HG03280 (cell line): ENCODE measurements around the gene DOCK11.

Experiments used
- ATAC-seq: cut with Tn5 transposase; IDR thresholded peaks from one replicate; pipeline ENCODE4 v1.9.1; 2021; ENCODE audit warnings: mild to moderate bottlenecking, moderate library complexity; ENCODE audit not compliant: unreplicated experiment

Gene DOCK11

DNA sequence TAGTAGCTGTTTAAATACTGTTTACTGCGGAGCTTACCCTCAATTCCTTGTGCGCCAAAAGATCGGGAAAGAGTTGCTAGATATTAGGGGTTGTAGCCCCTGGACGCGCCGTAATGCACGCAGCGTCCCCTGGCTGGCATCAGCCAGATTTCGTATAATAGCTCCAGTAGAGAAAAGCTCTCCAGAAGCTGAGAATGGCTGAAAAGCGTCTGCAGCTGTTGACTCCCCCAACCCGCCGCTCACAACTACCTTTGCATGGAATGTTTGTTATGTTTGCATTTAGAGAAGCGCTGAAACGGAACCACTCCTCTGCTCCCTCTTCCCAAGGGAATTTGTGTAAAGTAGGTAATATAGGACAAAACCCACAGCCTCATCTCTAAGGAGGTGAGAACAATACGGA, 3.7 kb downstream of the DOCK11 start:
- ATAC-seq: no peak

DNA sequence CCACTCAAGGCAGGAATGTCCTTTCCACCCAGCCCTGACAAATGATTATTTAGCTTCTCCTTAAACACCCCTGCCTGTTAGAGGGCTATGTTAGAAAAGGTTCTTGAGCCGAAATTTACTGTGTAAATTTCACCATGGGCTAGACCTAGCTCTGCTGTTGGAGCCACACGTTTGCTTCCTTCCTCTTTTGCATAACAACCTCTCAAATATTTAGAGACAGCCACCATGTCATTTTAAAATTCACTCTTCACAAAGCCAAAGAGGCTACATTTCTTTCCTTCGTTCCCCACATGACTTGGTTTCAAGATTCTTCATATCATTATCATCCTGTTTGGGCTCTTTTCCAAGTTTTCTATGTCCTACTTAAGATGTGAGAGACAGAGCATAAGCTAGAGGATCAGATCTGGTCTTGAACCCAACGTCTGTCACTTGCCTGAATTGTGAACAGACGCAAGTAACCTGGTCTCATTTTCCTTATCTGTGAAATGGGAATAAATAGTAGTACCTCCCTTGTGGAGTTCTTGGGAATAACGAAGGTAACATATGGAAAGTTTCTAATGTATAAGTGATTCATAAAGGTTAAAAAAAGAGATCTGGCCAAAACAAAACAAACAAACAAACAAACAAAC, 6.7 kb downstream of the DOCK11 start:
- ATAC-seq: no peak

DNA sequence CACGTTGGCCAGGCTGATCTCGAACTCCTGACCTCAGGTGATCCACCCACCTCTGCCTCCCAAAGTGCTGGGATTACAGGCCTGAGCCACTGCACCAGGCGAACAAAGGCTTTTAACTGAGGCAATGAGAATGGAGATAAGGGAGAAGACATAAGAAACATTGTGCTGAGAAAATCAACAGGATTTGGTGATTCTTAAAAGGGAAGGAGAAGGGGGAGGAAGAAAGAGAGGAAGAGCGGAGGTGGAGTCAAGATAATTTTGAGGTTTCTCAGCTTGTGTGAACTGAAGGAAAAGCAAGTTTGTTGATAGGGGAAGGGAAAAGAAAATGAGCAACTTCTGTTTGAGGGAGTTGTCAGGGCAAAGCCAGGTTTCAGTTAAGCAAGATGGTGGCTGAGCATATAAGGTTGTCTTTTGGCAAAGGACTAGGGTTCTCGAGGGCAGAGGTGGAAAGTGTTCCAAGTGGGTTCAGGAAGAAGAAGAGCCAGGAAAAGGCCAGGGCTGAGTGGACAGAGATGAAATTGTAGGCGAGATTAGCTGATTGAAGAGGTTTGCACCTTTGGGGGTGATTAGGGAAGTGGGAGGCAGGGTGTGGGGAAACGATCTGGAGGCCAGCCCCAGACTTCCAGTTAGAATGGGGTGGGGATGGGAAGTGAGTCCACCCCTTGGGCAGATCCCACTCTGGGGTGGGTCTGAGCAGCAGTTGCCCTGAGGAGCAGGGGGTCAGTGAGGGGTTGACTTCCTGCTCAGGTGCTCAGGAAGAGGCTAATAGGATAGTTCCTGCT, 7.8 kb downstream of the DOCK11 start:
- no peak for ATAC-seq

DNA sequence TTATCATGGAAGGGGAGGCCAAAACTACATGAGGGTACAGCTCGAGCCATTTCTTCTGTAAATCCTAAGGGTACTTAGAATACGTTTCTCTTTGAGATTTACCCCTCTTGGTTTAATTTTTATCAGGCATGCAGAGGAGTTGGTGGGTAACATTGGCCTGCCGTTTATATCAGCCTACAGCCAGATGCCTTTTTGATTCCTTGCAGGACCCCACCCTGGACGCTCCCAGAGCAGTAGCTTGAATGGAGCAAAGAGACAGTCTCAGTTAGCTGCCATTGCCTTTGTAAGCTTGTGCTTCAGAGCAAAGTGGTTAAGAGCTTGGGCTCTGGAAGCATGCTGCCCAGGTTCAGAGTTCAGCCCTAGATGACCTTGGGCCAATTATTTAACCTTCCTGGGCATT, 9.0 kb downstream of the DOCK11 start:
- ATAC-seq: no peak

DNA sequence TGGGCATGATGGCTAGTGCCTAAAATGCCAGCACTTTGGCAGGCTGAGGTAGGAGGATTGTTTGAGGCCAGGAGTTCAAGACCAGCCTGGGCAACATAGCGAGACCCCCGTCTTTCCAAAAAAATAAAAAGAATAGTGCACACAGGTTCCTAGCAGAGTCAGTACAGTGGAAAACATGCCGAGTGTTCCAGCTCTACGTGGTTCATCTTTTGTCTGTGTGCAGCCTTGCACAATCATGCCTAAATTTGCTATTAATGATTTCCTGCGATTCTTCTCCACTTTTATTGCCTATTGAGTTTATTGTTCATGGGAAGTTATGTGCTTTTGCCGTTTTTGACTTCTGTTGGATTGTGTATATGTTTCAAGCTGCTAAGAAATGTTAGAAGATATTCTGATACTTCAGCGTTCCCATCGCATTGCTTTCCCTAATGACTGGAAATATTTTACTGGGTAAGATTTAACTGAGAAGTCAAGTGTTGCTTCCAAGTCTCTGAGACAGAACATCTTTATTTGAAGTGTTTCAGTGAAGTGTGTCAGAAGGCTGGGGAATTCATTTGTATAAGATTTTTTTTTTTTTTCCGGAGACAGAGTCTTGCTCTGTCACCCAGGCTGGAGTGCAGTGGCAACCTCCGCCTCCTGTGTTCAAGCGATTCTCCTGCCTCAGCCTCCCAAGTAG, 11.3 kb downstream of the DOCK11 start:
- ATAC-seq: no peak

DNA sequence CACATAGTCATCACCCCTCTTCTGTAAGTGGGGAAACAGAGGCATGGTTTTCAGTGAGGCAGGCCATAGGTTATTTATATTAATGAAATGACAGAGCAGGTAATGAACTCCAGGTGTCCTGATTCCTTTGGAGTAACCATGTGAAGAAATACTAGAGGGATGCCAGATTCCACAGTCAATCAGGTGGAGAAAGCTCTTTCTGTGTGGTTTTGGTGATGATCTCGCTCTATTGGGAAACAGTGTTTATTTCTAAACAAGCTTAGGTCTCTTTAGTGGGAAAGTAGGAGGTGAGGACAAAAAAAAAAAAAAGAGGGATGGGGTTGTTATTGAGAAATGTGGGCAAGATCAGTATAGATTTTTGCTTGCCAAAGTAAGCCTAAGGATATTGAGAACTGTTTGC, 12.2 kb downstream of the DOCK11 start:
- no peak for ATAC-seq

DNA sequence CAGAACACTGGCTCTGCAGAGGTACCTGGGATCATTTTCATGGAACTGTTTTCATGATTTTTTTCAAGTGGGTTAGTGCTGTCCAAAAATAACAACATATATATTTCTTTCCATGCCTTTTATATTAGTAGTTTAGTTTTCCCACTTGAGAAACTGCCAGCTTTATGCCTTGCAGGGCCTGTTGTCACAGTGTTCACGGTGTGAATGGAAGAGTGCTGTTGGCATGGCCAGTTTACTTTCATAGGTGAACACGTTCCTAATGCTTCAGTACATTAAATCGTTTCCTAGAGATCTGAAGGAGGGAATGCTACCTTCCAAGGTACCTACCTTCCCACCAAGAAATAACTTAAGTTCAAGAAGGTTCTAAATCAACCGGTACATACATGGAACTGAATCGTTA, 12.6 kb downstream of the DOCK11 start:
- no peak for ATAC-seq

DNA sequence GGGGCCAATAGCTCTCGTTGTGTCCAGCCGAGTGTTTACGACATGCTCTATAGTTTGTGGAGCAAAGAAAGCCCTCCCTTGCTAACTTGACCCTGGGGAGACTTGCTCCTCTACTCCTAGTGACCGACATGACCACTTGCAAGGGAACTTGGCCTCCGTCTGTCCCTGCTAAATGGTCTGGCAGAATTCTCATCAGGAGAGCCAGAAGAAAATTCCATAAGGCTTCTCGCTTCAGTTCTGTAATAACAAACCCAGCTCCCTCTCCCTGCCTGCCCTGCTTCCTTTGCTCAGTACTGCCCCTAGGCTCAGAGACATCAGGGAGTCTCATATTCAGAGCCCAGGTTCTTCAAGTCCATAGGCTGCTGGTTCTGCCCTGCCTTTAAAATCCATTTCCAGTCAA, 13.0 kb downstream of the DOCK11 start:
- ATAC-seq: no peak

DNA sequence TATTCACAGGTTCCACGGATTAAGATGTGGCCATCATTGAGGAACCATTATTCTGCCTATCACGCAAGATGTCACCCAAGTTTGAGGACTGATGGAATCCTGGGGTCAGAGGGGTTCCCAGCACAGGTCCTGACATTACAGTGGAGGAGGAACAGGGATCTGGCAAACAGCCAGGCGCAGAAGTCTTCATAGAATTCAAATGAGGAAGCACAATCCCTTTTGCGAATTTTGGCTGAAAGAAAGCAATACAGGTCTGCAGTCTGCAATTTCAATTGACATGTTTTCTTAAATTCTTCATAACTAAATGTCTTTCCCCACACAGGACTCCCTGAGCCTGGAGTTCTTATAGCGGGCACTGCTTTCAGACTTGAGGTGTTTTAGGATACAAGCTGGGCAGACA, 14.5 kb downstream of the DOCK11 start:
- no peak for ATAC-seq

DNA sequence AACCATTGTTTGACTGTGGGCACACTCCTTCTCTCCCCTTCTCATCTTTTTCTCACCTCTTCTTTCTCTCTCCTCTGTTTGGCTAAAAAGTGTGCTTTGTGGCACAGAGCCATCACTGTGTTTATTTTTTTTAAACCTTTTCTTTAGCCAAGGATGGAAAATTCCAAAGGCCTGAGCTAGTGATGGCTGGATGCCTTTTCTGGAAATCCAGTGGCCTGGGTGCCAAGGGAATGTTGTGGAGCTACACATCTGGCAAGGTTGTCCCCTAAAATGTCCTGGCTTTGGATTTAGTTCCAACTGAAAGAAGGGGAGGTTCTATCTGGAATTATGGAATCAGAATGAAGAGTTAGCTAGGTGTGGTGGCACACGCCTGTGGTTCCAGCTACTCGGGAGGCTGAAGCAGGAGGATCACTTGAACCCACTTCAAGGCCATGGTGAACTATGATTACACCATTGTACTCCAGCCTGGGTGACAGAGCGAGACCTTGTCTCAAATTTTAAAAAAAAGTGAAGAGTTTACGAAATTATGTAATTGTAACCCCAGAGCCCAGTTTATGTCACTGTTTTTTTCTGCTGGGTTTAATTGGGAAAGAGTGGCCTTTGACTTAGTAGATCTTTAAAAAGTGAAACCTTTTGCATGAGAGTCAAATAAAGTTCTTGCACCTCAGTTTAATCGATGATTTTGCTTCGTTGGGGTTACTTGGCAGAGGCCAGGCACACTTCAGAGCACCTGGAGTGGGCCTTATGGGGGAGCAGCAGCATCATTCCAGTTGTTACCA, 17.7 kb downstream of the DOCK11 start:
- no peak for ATAC-seq

DNA sequence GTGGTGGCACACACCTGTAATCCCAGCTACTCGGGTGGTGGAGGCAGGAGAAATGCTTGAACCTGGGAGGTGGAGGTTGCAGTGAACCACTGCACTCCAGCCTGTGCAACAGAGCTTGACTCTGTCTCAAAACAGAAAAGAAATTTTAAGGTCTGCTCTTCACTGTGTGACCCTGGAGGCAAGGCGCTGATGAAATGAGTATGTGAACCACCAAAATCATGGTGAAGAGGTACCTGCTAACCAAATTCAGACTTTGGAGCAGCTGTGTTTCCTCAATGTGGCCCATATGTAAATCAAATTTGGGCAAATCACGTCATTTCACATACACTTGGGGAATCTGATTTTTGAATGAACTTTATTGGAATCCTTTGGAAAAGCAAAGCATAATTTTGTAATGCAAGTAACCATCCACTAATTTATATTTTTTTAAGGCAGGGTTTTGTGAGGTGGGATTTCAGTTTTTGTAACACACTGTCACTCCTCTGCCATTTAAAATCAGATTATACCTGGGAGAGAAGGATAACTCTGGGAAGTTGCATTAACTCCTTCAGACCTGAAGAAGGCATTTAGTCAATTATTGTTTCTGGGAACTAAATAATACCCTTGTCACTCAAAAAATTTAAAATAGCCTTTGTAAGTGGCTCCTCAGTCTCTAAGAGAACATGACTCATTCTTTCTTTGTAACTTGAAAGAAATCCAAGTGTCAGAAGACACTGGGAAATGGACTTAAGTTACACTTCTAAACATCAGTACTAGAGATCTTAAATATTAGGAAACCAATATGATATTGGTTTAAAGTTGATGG, 24.0 kb downstream of the DOCK11 start:
- no peak for ATAC-seq

DNA sequence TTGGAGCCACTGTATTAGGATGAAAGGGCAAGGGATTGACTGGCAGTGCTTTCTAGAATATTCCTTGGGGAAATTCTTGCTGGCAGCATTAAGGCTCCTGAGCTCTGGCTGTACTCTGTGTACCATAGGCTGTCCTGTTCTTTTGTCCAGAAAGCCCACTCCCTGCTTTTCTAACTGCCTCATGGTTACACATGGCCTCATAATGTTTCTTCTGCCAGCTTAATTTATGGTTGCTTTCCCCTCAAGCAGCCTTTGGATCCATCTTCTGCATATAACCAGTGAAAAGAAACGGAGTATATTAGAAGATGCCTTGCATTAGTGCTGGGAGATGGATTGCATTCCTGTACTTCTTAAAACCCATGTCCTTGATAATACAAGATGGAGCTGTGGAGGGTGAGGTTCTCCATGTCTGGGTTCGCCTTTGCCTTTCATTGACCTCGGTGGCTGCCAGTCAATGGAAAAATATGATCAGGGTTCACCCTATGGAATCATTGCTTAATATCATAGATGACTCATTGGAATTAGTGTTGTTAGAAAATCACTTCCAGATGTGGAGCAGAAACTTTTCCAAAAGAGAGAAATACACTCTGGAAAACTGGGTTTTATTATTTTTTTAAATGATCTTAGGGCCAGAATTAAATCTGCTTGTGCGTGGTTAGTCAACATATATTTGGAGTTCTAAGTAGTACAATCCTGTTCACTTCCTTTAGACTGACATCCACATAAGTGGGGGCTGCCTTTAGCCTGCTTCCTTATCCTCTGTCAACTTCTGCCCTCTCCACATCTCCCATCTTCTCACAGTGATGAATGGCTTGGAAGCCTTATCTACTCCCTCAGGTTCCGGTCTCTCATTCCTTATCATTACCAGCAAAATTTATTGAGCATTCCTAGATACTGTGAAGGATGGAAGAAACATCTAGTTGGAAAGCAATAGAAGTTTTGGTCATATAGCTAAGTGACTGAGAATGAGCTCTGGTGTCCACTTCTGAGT, 24.9 kb downstream of the DOCK11 start:
- ATAC-seq: no peak

DNA sequence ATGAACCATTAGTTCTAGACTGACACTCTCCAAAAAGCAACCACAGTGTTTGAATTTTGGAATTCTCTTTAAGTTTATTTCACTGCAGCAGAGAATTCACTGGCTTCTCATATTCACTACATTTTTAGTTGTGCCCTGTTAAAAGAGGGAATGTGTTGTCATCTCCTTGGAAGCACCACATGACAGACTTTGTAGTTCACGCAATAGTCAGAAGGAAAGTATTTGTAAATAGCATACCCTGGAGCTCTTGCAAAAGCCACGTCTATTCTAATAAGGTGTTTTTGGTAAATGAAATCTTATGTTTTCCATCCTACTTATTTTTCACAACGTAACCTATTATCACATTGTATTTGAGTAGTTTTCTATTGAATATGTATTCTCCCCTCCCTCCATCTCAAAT, 25.8 kb downstream of the DOCK11 start:
- ATAC-seq: no peak

DNA sequence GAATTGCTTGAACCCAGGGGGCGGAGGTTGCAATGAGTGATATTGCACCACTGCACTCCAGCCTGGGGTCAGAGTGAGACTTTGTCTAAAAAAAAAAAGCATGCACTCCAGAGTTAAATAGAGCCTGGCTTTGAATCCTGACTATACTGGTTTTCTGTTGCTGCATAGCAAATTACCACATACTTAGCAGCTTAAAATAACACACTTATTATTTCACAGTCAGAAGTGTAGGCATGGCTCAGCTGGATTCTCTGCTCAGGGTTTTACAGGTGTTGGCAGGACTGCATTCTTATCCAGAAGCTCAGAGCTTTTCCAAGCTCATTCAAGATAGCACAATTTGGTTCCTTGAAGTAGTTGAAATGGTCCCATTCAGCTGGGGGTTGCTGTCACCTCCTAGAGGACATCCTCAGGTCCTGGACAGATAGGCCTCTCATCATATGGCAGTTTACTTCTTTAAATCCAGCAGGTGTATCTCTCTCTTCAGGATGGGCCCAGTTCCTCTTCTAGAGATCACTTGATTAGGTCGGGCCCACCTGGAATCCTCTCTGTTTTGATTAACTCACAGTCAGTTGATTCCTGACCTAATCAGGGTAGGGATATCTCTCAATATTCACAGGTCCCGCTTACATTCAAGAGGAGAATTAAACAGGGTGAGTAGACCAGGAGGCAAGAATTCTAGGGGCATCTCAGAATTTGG, 26.8 kb downstream of the DOCK11 start:
- ATAC-seq: no peak

DNA sequence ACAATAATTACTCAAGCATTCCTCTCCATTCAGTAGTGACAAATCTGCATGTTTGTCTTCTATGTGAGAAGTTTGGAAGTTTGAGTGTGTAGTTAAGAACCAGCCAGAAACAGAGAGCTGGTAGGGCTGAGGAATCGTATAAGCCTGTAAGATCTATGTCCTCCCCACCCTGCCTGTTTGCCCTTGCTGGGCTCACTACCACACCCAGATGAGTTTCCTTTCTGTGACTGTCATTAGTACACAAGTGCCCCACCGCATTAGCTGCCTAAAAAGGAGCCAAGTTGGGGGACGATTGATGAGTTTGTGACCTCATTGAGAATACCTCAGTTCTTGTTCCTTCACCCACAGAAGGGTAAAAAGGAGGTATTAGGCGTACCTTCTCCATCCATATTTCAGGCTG, 28.3 kb downstream of the DOCK11 start:
- ATAC-seq: no peak

DNA sequence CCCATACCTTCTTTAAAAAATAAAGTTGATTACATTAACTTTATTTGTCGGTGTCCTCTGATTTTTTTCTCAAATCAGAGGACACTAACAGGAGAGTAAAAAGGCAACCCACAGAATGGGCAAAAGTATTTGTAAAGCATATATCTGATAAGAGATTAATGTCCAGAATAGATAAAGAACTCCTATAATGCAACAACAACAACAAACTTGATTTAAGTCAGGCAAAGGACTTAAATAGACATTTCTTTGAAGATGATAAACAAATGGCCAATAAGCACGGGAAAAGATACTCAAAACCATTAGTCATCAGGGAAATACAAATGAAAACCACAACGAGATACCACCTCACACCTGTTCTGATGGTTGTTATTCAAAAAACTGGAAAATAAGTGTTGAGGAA, 28.7 kb downstream of the DOCK11 start:
- no peak for ATAC-seq

DNA sequence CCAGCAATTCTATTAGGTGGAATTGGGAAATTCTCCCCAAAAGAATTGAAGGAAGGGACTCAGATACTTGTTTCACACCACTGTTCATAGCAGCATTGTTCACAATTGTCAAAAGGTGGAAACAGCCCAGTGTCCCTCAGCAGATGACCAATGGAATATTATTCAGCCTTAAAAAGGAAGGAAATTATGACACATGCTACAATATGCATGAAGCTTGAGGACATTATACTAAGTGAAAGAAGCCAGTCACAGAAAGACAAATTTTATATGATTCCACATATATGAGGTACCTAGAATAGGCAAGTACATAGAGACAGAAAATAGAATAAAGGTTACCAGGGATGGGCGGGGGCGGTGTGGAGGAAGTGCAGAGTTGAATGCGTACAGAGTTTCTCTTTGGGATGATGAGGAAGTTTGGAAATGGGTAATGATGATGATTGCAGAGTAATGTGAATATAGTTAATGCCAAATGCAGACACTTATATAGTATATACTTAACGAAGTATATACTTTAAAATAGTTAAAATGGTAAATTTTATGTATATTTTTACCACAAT, 29.6 kb downstream of the DOCK11 start:
- no peak for ATAC-seq

DNA sequence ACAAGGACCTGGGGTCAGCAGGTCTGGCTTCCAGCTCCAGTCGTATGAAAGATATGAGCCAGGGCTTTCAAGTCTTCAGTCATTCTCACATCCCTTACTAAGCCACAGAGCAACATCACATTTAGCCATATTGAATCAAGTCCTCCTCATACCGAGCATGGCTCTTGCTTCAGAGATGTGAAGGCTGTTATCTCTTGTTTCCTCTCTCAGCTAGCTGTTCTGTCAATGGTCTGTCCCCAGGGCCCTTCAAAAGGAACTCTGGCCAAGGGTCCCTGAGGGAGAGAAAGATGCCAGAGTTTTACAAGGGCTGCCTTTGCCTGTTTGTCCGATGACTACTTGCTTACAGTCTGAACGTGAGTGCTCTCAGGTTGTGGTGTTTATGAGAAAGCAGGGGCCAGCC, 30.5 kb downstream of the DOCK11 start:
- ATAC-seq: no peak
